Small intestine (tissue), 16 donors: ENCODE data around the gene PRAMEF25. TPM values are rescaled to one million over a fixed set of nuclear protein-coding genes. Genes with fewer than 3 reads are reported as not detected.
"Not testable (repeated sequence)": the region's sequence is repeated elsewhere in the genome, so short reads cannot be mapped to it uniquely, and the experiment has no call there.

Experiments used
- DNase-seq, 2 donors: peaks; one replicate each; pipeline versions ENCODE4 v3.0.0 to v3.0.0-alpha.2; 2013
- FAIRE-seq: peaks from 2 replicates; lab custom pipeline; 2012; peaks lifted over from hg19 to GRCh38; lab: Jason Lieb, UNC
- H3K27ac ChIP-seq, 3 donors: one replicate each; pipeline ENCODE4 v1.5.1; 2013; ENCODE audit warnings: low read length in 2 of 3, mild to moderate bottlenecking in 2 of 3, control low read depth in 1 of 3, inconsistent platforms in 1 of 3, low read depth in 1 of 3, moderate library complexity in 1 of 3
- H3K27me3 ChIP-seq, 3 donors: one replicate each; pipeline ENCODE4 v1.6.1; 2013; ENCODE audit warnings: low read length in 3 of 3, inconsistent platforms in 1 of 3; ENCODE audit not compliant: control insufficient read depth in 3 of 3, insufficient read depth in 3 of 3
- H3K36me3 ChIP-seq, 3 donors: one replicate each; pipeline ENCODE4 v1.6.1; 2013; ENCODE audit warnings: low read length in 3 of 3, inconsistent platforms in 1 of 3, low read depth in 1 of 3, mild to moderate bottlenecking in 1 of 3, moderate library complexity in 1 of 3; ENCODE audit not compliant: control insufficient read depth in 3 of 3, insufficient read depth in 2 of 3
- H3K4me1 ChIP-seq, 3 donors: one replicate each; pipeline ENCODE4 v1.6.1; 2013; ENCODE audit warnings: low read length in 2 of 3, inconsistent platforms in 1 of 3, low read depth in 1 of 3, mild to moderate bottlenecking in 1 of 3, moderate library complexity in 1 of 3; ENCODE audit not compliant: control insufficient read depth in 3 of 3, insufficient read depth in 2 of 3
- H3K4me3 ChIP-seq, 3 donors: one replicate each; pipeline ENCODE4 v1.5.1; 2013; ENCODE audit warnings: low read length in 3 of 3, control low read depth in 1 of 3, inconsistent platforms in 1 of 3, low read depth in 1 of 3, mild to moderate bottlenecking in 1 of 3, moderate library complexity in 1 of 3
- H3K9me3 ChIP-seq, 2 donors: one replicate each; pipeline ENCODE4 v1.6.1; 2013; ENCODE audit warnings: low read depth in 1 of 2, low read length in 1 of 2; ENCODE audit not compliant: control insufficient read depth in 2 of 2, insufficient read depth in 1 of 2
- WGBS, 3 donors: extraction: QIAGEN DNeasy Blood & Tissue Kit; methylation state at CpG; one replicate each; pipeline ENCODE4 v1.1.7; 2013; 5-methylcytosine and 5-hydroxymethylcytosine counted together
- long read RNA-seq, 10 donors: transcript quantifications; one replicate each; lab custom pipeline, GENCODE V29; 2026
- polyA plus RNA-seq, 4 donors: library from polyadenylated mRNA; stranded (reverse) in 3 of 4; unstranded in 1 of 4; fragments of 200-250 nt in 3 of 4; fragments of 120-200 nt in 1 of 4; gene quantifications; one replicate each; pipeline versions ENCODE4 v1.2.1 to v1.2.3, GENCODE V29; 2013
- donor health status: healthy with polysubstance abuse.
- donor health status: control.
- donor health status: control.
- donor health status: Bipolar disorder and iron deficiency.
- donor health status: healthy.

The PRAMEF25 gene
- not detected for polyA plus RNA-seq
- long read RNA-seq, donor 1 = 0 reads
- long read RNA-seq, donor 2 = 0 reads
- long read RNA-seq, donor 3 = 0 reads
- long read RNA-seq, donor 4 = 0 reads
- long read RNA-seq, donor 5 = 0 reads
- long read RNA-seq, donor 6 = 0 reads
- long read RNA-seq, donor 7 = 0 reads
- long read RNA-seq, donor 8 = 0 reads
- long read RNA-seq, donor 9 = 0 reads
- long read RNA-seq, donor 10 = 0 reads

DNA sequence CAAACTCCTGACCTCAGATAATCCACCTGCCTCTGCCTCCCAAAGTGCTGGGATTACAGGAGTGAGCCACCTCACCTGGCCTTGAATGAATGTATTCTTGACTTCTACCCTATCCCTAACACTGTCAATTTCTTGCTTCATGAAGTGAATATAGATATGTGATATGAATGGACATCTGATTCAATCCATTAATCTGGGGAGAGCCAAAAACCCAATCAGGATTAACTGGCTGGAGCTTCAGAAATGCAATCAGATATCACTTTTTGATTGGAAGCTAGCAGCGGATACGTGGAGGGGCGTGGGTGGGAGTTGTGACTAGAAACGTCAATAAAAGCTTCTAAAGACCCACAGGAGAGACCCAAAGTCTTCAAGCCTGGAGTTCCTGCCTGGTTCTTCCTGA is at the start of gene PRAMEF25:
Gene PRAMEF25 (plus strand): TSS at position 301 of the 400 bp plus-strand sequence. CDS start 2,920 bp downstream, outside the sequence.
- no CpG with 5 or more reads among the region's 4 CpGs for whole genome bisulfite sequencing, 3 donors
- not testable (repeated sequence) for H3K4me3 ChIP-seq, DNase-seq, H3K27ac ChIP-seq, H3K9me3 ChIP-seq, H3K36me3 ChIP-seq, H3K4me1 ChIP-seq, H3K27me3 ChIP-seq, FAIRE-seq

- not testable (repeated sequence) for H3K4me1 ChIP-seq, H3K27me3 ChIP-seq, H3K9me3 ChIP-seq, DNase-seq, H3K27ac ChIP-seq, FAIRE-seq, H3K36me3 ChIP-seq, H3K4me3 ChIP-seq
- WGBS, 3 donors = 46 to 83% (median 75%) methylated on average over 3 of the region's 3 CpGs
Observed at GRCh38 chr1:13056475-13056874, 14.1 kb upstream of the PRAMEF25 start, which contains the start of gene PRAMEF27. PRAMEF27 (minus strand) TSS chr1:13056575; CDS start chr1:13053659, 2,916 bp downstream.

DNA sequence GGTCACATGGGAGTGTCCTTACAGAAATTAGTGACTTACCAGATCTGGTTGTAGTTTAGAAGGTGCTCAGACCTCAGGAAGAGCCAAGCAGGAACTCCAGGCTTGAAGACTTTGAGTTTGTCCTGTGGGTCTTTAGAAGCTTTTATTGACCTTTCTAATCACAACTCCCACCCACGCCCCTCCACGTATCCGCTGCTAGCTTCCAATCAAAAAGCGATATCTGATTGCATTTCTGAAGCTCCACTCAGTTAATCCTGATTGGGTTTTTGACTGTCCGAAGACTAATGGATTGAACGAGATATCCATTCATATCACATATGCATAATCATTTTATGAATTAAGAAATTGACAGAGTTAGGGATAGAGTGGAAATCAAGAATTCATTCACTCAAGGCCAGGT is 46.2 kb downstream of the PRAMEF25 start, which contains the start of gene HNRNPCL2:
Gene HNRNPCL2 (minus strand): TSS at position 101 of the 400 bp plus-strand sequence. CDS start 454 bp downstream, outside the sequence.
- not testable (repeated sequence) for H3K9me3 ChIP-seq, H3K27ac ChIP-seq, H3K4me1 ChIP-seq, DNase-seq, FAIRE-seq, H3K27me3 ChIP-seq, H3K36me3 ChIP-seq, H3K4me3 ChIP-seq
- 85 to 86% (median 85%) methylated on average over 6 of the region's 6 CpGs for WGBS, 3 donors

Other genes starting within 250 kb of the PRAMEF25 start
- gene PRAMEF11, start 239.4 kb upstream of the PRAMEF25 start, polyA plus RNA-seq = not detected
- gene HNRNPCL1, start 222.1 kb upstream of the PRAMEF25 start, polyA plus RNA-seq = not detected
- not detected for gene PRAMEF2, start 213.7 kb upstream of the PRAMEF25 start, polyA plus RNA-seq
- gene PRAMEF4, start 184.6 kb upstream of the PRAMEF25 start, polyA plus RNA-seq = not detected
- not detected for gene PRAMEF10, start 172.5 kb upstream of the PRAMEF25 start, polyA plus RNA-seq
- not detected for gene PRAMEF7, start 154.2 kb upstream of the PRAMEF25 start, polyA plus RNA-seq
- gene PRAMEF6, start 123.2 kb upstream of the PRAMEF25 start, polyA plus RNA-seq = not detected
- not detected for gene PRAMEF27, start 14.2 kb upstream of the PRAMEF25 start, polyA plus RNA-seq
- gene HNRNPCL3, start 10.0 kb upstream of the PRAMEF25 start, polyA plus RNA-seq = not detected
- gene HNRNPCL2, start 46.1 kb downstream of the PRAMEF25 start, polyA plus RNA-seq = not detected
- not detected for gene PRAMEF26, start 85.2 kb downstream of the PRAMEF25 start, polyA plus RNA-seq
- gene HNRNPCL4, start 94.9 kb downstream of the PRAMEF25 start, polyA plus RNA-seq = not detected
- gene PRAMEF9, start 101.1 kb downstream of the PRAMEF25 start, polyA plus RNA-seq = not detected
- gene PRAMEF13, start 130.6 kb downstream of the PRAMEF25 start, polyA plus RNA-seq = not detected
- gene PRAMEF18, start 155.4 kb downstream of the PRAMEF25 start, polyA plus RNA-seq = not detected
- not detected for gene PRAMEF5, start 183.4 kb downstream of the PRAMEF25 start, polyA plus RNA-seq
- not detected for gene PRAMEF8, start 214.4 kb downstream of the PRAMEF25 start, polyA plus RNA-seq
- gene PRAMEF33, start 232.8 kb downstream of the PRAMEF25 start, polyA plus RNA-seq = not detected
- not detected for gene PRAMEF15, start 244.8 kb downstream of the PRAMEF25 start, polyA plus RNA-seq